GM12874 (cell line): ENCODE measurements around the gene PPP1R8.

Source experiments
- TF ChIP-seq, protein P1 (sequence below): IDR thresholded peaks from 2 replicates; pipeline ENCODE4 v1.5.1; 2011; ENCODE audit warnings: low read depth, mild to moderate bottlenecking, control low read depth, low read length, moderate library complexity; ENCODE audit not compliant: insufficient read depth

PPP1R8 gene

DNA sequence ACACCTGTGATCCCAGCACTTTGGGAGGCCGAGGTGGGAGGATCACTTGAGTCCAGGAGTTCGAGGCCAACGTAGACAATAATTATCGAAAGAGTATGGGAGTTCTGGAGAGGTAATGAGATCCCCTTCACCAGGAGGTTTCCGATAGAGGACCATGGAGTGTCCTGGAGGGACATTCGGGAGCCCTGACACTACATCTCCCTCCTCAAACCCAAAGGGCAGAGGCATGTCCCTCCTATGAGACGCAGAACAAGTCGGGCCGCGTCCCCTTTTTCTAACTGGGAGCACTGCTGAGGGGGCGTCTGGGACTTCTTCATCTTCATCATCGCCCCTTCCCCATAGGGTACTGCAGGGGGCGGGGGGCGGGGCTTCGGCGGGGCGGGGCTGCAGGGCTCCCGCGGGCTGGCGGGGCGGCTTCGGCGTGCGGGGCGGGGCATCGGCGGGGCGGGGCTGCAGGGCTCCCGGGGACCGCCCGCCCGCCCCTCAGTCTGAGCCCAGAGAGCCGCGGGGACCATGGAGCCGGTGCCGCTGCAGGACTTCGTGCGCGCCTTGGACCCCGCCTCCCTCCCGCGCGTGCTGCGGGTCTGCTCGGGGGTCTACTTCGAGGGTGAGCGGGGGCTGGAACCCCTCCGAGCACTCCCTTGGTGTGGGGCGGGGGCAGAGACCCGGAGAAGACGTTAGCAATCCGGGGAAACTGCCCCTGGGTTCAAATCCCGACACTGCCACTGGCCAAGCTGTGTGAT, 41.6 kb downstream of the PPP1R8 start, which contains the start of gene THEMIS2:
Gene THEMIS2, plus strand, starts transcription at position 486 of the 743 bp plus-strand sequence. Its CDS starts 28 bp downstream, at position 514.
- TF ChIP-seq, protein P1, sequence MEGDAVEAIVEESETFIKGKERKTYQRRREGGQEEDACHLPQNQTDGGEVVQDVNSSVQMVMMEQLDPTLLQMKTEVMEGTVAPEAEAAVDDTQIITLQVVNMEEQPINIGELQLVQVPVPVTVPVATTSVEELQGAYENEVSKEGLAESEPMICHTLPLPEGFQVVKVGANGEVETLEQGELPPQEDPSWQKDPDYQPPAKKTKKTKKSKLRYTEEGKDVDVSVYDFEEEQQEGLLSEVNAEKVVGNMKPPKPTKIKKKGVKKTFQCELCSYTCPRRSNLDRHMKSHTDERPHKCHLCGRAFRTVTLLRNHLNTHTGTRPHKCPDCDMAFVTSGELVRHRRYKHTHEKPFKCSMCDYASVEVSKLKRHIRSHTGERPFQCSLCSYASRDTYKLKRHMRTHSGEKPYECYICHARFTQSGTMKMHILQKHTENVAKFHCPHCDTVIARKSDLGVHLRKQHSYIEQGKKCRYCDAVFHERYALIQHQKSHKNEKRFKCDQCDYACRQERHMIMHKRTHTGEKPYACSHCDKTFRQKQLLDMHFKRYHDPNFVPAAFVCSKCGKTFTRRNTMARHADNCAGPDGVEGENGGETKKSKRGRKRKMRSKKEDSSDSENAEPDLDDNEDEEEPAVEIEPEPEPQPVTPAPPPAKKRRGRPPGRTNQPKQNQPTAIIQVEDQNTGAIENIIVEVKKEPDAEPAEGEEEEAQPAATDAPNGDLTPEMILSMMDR, result no peak

DNA sequence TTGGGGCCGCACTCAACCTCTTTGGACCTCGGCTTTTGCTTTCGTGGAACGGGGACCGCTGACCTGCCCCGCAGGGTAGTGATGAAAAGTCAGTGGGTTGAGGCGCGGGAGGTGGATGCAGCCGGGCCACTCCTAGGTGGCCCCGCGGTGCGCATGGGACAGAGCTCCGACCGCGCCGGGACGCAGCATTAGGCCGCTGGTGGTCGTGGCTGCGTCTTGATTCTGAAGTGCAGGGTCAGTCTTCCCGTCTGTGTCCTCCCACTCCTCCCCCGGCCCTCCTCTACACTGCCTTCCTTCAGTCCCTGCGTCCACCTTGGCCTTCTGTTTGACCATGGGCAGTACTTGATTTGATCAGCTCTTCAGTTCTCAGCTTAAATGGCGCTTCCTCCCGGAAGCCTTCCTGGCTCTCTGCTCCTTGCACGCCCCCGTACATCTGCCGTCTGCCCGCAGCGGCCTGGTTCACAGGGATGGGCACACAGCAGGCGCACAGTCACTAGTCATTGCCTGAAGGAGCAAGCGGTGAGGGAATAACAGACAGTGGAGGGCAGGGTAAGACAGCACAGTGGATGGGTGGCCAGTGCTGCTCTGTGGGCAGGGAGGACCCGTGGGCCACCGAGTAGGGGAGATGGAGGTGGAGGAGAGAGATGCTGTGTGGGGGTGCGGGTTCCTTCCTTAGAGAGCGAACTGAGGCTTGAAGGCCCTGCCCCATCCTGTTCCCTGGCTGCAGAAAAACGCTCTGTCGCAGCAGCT, 42.4 kb downstream of the PPP1R8 start:
- TF ChIP-seq, protein P1, result no peak

DNA sequence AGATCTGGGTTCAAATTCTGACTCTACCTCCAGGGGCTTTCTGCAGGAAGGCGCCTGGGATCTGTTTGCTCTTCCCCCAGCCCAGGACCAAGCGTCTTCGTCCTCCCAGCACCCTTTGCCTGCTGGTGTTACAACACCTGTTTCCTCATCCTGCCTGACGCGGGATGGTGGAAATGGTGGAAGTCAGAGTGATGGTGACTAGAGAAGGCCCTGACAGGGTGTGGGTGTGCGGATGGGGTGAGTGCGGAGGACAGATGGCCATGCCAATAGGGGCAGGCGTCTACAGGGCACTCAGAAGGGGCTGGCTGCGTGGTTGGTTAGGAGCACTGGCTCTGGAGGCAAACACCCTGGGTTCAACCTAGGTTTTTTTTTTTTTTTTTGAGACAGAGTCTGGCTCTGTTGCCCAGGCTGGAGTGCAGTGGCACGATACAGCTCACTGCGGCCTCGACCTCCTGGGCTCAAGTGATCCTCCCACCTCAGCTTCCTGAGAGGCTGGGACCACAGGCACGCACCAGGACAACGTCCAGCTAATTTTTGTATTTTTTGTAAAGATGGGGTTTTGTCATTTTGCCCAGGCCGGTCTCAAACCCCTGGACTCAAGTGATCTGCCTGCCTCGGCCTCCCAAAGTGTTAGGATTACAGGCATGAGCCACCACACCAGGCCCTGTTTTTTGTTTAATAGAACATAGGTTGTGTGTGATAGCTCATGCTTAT, 43.2 kb downstream of the PPP1R8 start:
- TF ChIP-seq, protein P1, result no peak

DNA sequence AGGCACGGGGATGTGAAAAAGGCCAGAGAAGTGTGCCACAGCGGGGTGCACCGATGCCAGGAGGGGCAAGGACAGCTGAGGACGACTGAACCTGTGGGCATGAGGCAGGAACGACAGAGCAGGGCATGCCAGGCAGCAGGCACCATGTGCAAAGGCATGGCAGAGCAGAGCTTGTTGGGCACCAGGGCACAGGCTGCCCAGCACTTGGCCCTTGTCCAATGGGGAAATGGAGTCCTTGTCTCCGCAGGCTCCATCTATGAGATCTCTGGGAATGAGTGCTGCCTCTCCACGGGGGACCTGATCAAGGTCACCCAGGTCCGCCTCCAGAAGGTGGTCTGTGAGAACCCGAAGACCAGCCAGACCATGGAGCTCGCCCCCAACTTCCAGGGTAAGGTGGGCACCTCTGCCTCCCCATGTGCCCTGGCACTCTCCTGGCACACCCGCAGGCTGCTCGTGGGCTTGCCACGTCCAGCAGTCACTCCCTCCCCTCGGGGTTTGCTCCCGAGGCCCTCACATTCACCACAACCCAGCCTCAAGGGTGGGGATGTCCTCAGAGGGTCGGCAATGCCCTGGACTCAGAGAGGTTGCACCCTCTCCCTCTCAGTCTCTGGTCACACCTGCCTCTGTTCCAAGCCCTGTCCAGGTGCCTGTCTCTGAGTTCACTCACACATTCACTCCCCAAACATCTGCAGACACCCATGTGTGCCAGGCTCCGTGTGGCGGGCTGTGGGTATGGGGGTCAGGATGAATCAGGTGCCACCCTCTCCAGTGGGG, 45.9 kb downstream of the PPP1R8 start:
- TF ChIP-seq, protein P1, result no peak

DNA sequence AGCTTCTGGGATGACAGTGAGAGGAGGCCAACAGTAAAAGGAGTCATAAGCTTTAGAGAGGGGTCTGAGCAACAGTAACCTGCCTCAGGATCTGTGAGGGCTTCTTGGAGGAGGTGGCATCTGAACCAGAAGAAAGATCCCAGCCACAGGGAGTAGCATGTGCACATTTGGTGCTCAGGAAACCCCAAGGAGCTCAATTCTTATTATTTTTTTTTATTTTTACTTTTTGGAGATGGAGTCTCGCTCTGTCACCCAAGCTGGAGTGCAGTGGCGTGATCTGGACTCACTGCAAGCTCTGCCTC, 46.5 kb downstream of the PPP1R8 start:
- TF ChIP-seq, protein P1, result no peak

DNA sequence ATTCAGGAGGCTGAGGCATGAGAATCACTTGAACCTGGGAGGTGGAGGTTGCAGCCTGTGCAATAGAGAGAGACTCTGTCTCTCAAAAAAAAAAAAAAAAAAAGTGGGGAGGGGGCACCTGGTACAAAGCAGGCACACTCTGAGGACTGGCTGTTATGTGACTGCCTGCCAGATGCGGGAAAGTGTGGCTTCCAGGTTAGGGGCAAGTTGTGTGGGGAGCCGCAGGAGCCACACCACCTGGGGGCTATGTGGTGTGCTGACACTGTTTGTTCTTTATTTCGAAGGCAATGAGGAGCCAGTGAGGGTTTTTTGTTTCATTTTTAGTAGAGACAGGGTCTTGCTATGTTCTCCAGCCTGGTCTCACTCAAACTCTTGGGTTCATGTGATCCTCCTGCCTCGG, 47.5 kb downstream of the PPP1R8 start:
- TF ChIP-seq, protein P1, result no peak
